ENCODE data around the gene NCR3LG1. TPM values are rescaled to one million over a fixed set of nuclear protein-coding genes. Genes with fewer than 3 reads are reported as not detected.

NCR3LG1 gene
- total RNA-seq, 1 experiment from 2014 or later, result 1.8 TPM

Other genes starting within 250 kb of the NCR3LG1 start
- 42.0 and 79.1 TPM in 2 replicates for gene PIK3C2A, start 143.8 kb upstream of the NCR3LG1 start, total RNA-seq (2014; rRNA removed; shearing (Covaris generic))
- gene NUCB2, start 75.1 kb upstream of the NCR3LG1 start, total RNA-seq (2014; rRNA removed; shearing (Covaris generic)), result 5.6 and 19.7 TPM in 2 replicates
- gene KCNJ11, start 36.9 kb downstream of the NCR3LG1 start, total RNA-seq (2014; rRNA removed; shearing (Covaris generic)), result 2.6 and 4.3 TPM in 2 replicates
- gene ABCC8, start 125.0 kb downstream of the NCR3LG1 start, total RNA-seq (2014; rRNA removed; shearing (Covaris generic)), result 0.47 and 1.1 TPM in 2 replicates
- not detected in 2 replicates for gene USH1C, start 192.6 kb downstream of the NCR3LG1 start, total RNA-seq (2014; rRNA removed; shearing (Covaris generic))
- not detected in 2 replicates for gene OTOG, start 195.5 kb downstream of the NCR3LG1 start, total RNA-seq (2014; rRNA removed; shearing (Covaris generic))